ENCODE measurements around the gene PCDHB16. TPM values are rescaled to one million over a fixed set of nuclear protein-coding genes. Genes with fewer than 3 reads are reported as not detected.
"Not testable (repeated sequence)": the region's sequence is repeated elsewhere in the genome, so short reads cannot be mapped to it uniquely, and the experiment has no call there.

PCDHB16 gene
- total and polyA plus RNA-seq, 2 donors (not counting 1 experiment from before 2014, with no cell fraction given): 1.5 TPM

DNA sequence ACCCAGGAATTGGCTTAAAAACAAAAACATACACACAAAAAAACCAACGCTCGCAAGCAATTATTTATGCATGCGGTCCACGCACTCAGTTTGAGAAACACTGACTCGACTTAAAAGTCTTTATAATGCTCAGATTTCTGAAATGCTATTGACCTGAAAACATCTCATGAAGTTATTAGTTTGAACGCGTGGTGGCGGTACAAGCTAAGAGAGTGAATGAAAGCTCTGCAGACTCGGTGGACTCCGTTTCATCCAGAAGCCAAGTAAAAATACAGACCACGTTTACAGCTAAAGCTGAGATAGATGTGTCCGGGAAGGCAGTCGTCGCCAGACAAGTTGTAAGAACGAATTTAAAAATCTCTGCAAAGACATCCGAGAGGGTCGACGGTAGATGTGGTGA, 32.4 kb upstream of the PCDHB16 start, which contains the start of gene PCDHB6:
Gene PCDHB6 (plus strand): TSS at position 246 of the 400 bp plus-strand sequence. CDS start 201 bp downstream, outside the sequence.
- DNase-seq (ENCODE audit: low read depth in 2 of 2): no peak
- Histone ChIP-seq H4K20me1 (ENCODE audit: control insufficient read depth, extremely low read depth, insufficient read depth, low read length) (no peaks in the 10 kb centered on the region), H3K4me3 (replicated peaks in 1 of 4; ENCODE audit: control extremely low read depth in 1 of 4, insufficient read depth in 1 of 4, low read depth in 3 of 4, low read length in 4 of 4) (peak within 1 kb of the TSS in 1 of 4 experiments; percentile 25), H3K79me2 (ENCODE audit: control insufficient read depth, insufficient read depth, low read length) (no peaks in the 10 kb centered on the region), H3K36me3 (ENCODE audit: control insufficient read depth, insufficient read depth, low read length) (no peaks in the 10 kb centered on the region), H3K27me3 (ENCODE audit: control insufficient read depth, insufficient read depth, low read length) (no peaks in the 10 kb centered on the region), H3K27ac (ENCODE audit: insufficient read depth, low read length) (no peak within 1 kb of the TSS), H2AFZ (ENCODE audit: low read length) (no peak within 1 kb of the TSS), H3K4me2 (ENCODE audit: extremely low read depth, insufficient read depth, low read length) (no peak within 1 kb of the TSS), H3K9me3 (ENCODE audit: control insufficient read depth, insufficient read depth, low read depth, low read length) (no peaks in the 10 kb centered on the region), H3K9ac (ENCODE audit: insufficient read depth, low read length) (no peak within 1 kb of the TSS), H3K4me1 (ENCODE audit: control insufficient read depth, extremely low read depth, insufficient read depth, low read length) (no peaks in the 10 kb centered on the region)
- TF ChIP-seq CTCF (conservative IDR thresholded peaks at IDR 0.05 in 1 of 2, IDR thresholded peaks at IDR 0.05 in 1 of 2; ENCODE audit: low read depth in 1 of 2, low read length in 2 of 2): no peak
- TF ChIP-seq EZH2 (IDR thresholded peaks at IDR 0.05; ENCODE audit: low read length, missing control alignments): no peak

DNA sequence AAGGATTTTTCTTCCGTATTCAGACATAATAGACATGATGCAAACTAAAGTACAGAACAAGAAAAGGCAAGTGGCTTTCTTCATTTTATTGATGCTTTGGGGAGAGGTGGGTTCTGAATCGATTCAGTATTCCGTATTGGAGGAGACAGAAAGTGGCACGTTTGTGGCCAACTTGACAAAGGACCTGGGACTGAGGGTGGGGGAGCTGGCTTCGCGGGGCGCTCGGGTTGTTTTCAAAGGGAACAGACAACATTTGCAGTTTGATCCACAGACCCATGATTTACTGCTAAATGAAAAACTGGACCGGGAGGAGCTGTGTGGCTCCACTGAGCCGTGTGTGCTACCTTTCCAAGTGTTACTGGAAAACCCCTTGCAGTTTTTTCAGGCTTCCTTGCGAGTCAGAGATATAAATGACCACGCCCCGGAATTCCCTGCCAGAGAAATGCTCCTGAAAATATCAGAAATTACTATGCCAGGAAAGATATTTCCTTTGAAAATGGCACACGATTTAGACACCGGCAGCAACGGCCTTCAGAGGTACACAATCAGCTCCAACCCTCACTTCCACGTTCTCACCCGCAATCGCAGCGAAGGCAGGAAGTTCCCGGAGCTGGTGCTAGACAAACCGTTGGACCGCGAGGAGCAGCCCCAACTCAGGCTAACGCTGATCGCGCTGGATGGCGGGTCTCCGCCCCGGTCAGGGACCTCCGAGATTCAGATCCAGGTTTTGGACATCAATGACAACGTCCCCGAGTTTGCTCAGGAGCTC, 31.8 kb upstream of the PCDHB16 start:
- Histone ChIP-seq H3K36me3 (ENCODE audit: control insufficient read depth, insufficient read depth, low read length) (no peaks in the 10 kb centered on the region), H3K27me3 (ENCODE audit: control insufficient read depth, insufficient read depth, low read length) (no peaks in the 10 kb centered on the region), H3K4me2 (ENCODE audit: extremely low read depth, insufficient read depth, low read length) (no peak overlapping the region), H2AFZ (ENCODE audit: low read length) (no peak overlapping the region), H3K27ac (ENCODE audit: insufficient read depth, low read length) (no peak overlapping the region), H4K20me1 (ENCODE audit: control insufficient read depth, extremely low read depth, insufficient read depth, low read length) (no peaks in the 10 kb centered on the region), H3K9me3 (ENCODE audit: control insufficient read depth, insufficient read depth, low read depth, low read length) (no peaks in the 10 kb centered on the region), H3K4me3 (replicated peaks in 1 of 4; ENCODE audit: control extremely low read depth in 1 of 4, insufficient read depth in 1 of 4, low read depth in 3 of 4, low read length in 4 of 4) (peak overlapping the region in 1 of 4 experiments; percentile 25), H3K4me1 (ENCODE audit: control insufficient read depth, extremely low read depth, insufficient read depth, low read length) (no peaks in the 10 kb centered on the region), H3K79me2 (ENCODE audit: control insufficient read depth, insufficient read depth, low read length) (no peaks in the 10 kb centered on the region), H3K9ac (ENCODE audit: insufficient read depth, low read length) (no peak overlapping the region)
- DNase-seq (ENCODE audit: low read depth in 2 of 2): no peak
- TF ChIP-seq CTCF (conservative IDR thresholded peaks at IDR 0.05 in 1 of 2, IDR thresholded peaks at IDR 0.05 in 1 of 2; ENCODE audit: low read depth in 1 of 2, low read length in 2 of 2): no peak
- TF ChIP-seq EZH2 (IDR thresholded peaks at IDR 0.05; ENCODE audit: low read length, missing control alignments): no peak

- Histone ChIP-seq H3K9me3 (ENCODE audit: control insufficient read depth, insufficient read depth, low read depth, low read length) (no peaks in the 10 kb centered on the region), H4K20me1 (ENCODE audit: control insufficient read depth, extremely low read depth, insufficient read depth, low read length) (no peaks in the 10 kb centered on the region), H3K36me3 (ENCODE audit: control insufficient read depth, insufficient read depth, low read length) (no peaks in the 10 kb centered on the region), H3K27me3 (ENCODE audit: control insufficient read depth, insufficient read depth, low read length) (no peaks in the 10 kb centered on the region), H3K4me2 (ENCODE audit: extremely low read depth, insufficient read depth, low read length) (no peak overlapping the region), H3K4me1 (ENCODE audit: control insufficient read depth, extremely low read depth, insufficient read depth, low read length) (no peaks in the 10 kb centered on the region), H3K79me2 (ENCODE audit: control insufficient read depth, insufficient read depth, low read length) (no peaks in the 10 kb centered on the region), H3K9ac (ENCODE audit: insufficient read depth, low read length) (no peak overlapping the region), H3K4me3 (replicated peaks in 1 of 4; ENCODE audit: control extremely low read depth in 1 of 4, insufficient read depth in 1 of 4, low read depth in 3 of 4, low read length in 4 of 4) (no peak overlapping the region), H2AFZ (ENCODE audit: low read length) (no peak overlapping the region), H3K27ac (ENCODE audit: insufficient read depth, low read length) (no peak overlapping the region)
- DNase-seq (ENCODE audit: low read depth in 2 of 2): no peak
- TF ChIP-seq CTCF (conservative IDR thresholded peaks at IDR 0.05 in 1 of 2, IDR thresholded peaks at IDR 0.05 in 1 of 2; ENCODE audit: low read depth in 1 of 2, low read length in 2 of 2): no peak
- TF ChIP-seq EZH2 (IDR thresholded peaks at IDR 0.05; ENCODE audit: low read length, missing control alignments): no peak
These were observed 31.2 kb upstream of the PCDHB16 start for GRCh38 chr5:141150993-141151325.

- not testable (repeated sequence) for DNase-seq (ENCODE audit: low read depth in 2 of 2); H3K4me1 ChIP-seq (ENCODE audit: control insufficient read depth, extremely low read depth, insufficient read depth, low read length); H4K20me1 ChIP-seq (ENCODE audit: control insufficient read depth, extremely low read depth, insufficient read depth, low read length); H3K9ac ChIP-seq (ENCODE audit: insufficient read depth, low read length); H3K4me3 ChIP-seq (replicated peaks in 1 of 4; ENCODE audit: control extremely low read depth in 1 of 4, insufficient read depth in 1 of 4, low read depth in 3 of 4, low read length in 4 of 4); H3K4me2 ChIP-seq (ENCODE audit: extremely low read depth, insufficient read depth, low read length); H3K9me3 ChIP-seq (ENCODE audit: control insufficient read depth, insufficient read depth, low read depth, low read length); H3K79me2 ChIP-seq (ENCODE audit: control insufficient read depth, insufficient read depth, low read length); H3K27me3 ChIP-seq (ENCODE audit: control insufficient read depth, insufficient read depth, low read length); H2AFZ ChIP-seq (ENCODE audit: low read length); H3K36me3 ChIP-seq (ENCODE audit: control insufficient read depth, insufficient read depth, low read length); H3K27ac ChIP-seq (ENCODE audit: insufficient read depth, low read length)
These were observed 30.6 kb upstream of the PCDHB16 start for GRCh38 chr5:141151632-141152031.

All from fibroblast of lung (primary cell).